ENCODE measurements around the gene AADAT.

AADAT gene

DNA sequence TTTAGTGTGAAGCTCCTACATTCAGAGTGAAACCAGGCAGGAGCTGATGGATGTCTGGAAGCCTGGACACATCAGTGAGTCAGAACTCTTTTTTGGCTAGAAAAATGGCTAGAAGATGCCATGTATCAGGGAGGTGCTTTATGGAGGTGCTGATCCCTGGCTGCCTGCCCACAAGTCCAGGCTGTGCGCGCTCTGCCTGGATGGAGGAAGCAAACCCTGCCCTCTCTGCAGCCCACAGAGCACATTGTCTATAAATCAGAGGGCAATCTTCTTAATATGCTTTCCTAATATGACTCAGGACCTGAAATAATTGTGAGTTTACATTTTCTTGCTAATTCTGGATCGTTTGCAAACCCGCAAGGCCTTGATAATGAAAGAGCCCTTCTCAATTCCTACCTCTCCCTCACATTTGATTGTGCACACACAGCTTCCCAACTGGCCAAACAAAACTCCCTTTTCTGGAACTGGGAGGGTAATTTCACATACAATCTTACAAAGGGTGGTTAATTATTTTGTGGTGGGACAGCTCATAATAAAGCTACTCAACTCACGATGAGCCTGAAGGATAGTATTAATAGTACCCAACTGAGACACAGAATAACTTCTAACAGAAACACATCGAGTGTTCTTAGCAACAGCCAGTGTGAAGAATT lies 75.3 kb downstream of the AADAT start:
- no peak for TF ChIP-seq FOXM1 (IDR thresholded peaks at IDR 0.05; ENCODE audit: borderline replicate concordance, low read depth)

DNA sequence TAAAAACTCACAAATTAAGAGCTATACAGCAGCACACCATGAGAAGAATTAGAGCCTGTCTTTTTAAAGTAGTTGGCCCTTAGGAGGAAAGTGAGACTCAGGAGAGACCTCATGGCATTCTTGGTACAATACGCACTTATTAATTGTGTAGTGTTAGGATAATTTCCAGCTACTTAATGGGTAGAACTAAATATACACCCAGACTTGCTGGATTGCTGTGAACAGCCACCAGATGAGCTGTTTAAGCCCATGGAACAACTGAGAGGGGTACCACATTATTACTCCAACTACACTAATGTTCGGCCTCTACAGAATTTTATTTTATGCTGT lies 77.2 kb downstream of the AADAT start:
- no peak for TF ChIP-seq NFIC (IDR thresholded peaks at IDR 0.05)
- no peak for TF ChIP-seq CREB1 (IDR thresholded peaks at IDR 0.05; ENCODE audit: low read depth)

DNA sequence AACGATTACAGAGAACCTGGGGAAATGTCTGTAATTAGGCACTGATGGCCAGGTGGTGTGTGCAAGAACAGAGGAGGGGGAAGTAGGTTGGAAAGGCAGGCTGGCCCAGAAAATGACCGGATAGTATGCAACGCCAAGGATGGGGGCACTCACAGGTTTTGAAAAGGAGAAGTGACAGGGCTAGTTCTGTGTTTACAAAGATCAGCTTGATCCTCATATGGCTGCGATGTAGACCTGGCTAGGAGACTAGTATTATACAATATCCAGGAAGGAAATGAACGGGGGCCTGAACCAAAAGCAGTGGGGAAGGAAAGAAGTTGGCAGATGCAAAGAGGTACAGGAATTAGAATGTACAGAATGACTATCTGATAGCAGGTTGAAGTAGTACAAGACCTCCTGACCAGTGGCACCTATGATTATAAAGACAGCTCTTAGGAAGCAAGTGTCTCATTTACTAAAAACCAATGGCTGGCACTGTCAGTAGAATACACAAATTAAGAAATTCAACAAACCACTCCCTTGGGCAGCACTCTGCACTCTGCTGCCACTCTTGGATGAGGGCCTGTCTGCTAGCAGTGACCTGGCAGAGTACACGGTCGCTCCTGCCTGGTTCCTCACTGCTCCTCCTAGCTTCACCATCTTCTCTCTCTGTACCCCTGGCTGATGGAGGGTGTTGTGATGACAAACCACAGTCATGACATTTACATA lies 77.7 kb downstream of the AADAT start:
- TF ChIP-seq TEAD4 (IDR thresholded peaks at IDR 0.05) = no peak
- TF ChIP-seq, protein P1, sequence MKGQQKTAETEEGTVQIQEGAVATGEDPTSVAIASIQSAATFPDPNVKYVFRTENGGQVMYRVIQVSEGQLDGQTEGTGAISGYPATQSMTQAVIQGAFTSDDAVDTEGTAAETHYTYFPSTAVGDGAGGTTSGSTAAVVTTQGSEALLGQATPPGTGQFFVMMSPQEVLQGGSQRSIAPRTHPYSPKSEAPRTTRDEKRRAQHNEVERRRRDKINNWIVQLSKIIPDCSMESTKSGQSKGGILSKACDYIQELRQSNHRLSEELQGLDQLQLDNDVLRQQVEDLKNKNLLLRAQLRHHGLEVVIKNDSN (IDR thresholded peaks at IDR 0.05) = no peak
